Measurements from ENCODE around the gene SMARCD3. TPM values are rescaled to one million over a fixed set of nuclear protein-coding genes. Genes with fewer than 3 reads are reported as not detected.

Gene SMARCD3
- total and polyA plus RNA-seq, 9 of the 15 experiments (the other 6 are each of a cell fraction or from before 2014, with no cell fraction given): 0.43 to 3.6 (median 2.6) TPM

GRCh38 chr7:151251689-151252560 lies 3.4 kb upstream of the SMARCD3 start (continued):
- TF ChIP-seq ZNF639 (CRISPR knock-in tag; conservative IDR thresholded peaks at IDR 0.05 in 1 of 2, IDR thresholded peaks at IDR 0.05 in 1 of 2) (0 out of 4 replicates have a peak, but pooled peaks of 1 of the 2 experiments have one; percentile 67), KHSRP (IDR thresholded peaks at IDR 0.05) (no peak), ZNF512 (tag; IDR thresholded peaks at IDR 0.05) (peak; percentile 48; the same call in 1 of the 2 replicates), RBBP5 (IDR thresholded peaks at IDR 0.05; ENCODE audit: borderline replicate concordance, insufficient read depth, low read length, poor library complexity, severe bottlenecking) (peak; percentile 29), NELFE (IDR thresholded peaks at IDR 0.05; ENCODE audit: insufficient read depth, insufficient read length) (no peak), PRDM10 (IDR thresholded peaks at IDR 0.05; ENCODE audit: partially characterized antibody) (peak; percentile 89), GABPB1 (CRISPR knock-in tag; IDR thresholded peaks at IDR 0.05) (no peak), RBM22 (IDR thresholded peaks at IDR 0.05; ENCODE audit: low read depth, low read length, poor library complexity, severe bottlenecking) (peak; percentile 73), PCBP1 (IDR thresholded peaks at IDR 0.05; ENCODE audit: low read depth, low read length, poor library complexity, severe bottlenecking) (peak; percentile 47), KDM5B (IDR thresholded peaks at IDR 0.05; ENCODE audit: insufficient replicate concordance, low read depth, low read length) (peak; percentile 25), USF1 (CRISPR knock-in tag; IDR thresholded peaks at IDR 0.05) (peak; percentile 14; the same call in 1 of the 2 replicates), SMARCB1 (IDR thresholded peaks at IDR 0.05; ENCODE audit: insufficient read length, low read depth) (no peak), ZBTB33 (CRISPR knock-in tag; IDR thresholded peaks at IDR 0.05) (no peak), NCOA6 (IDR thresholded peaks at IDR 0.05) (no peak), PHF20 (IDR thresholded peaks at IDR 0.05; ENCODE audit: partially characterized antibody) (peak; percentile 23)

Measured in K562 (cell line).